SH-SY5Y (cell line): Measurements from ENCODE around the gene MGAT5.

Source experiments
- GATA2 ChIP-seq: IDR thresholded peaks from 2 replicates; pipeline ENCODE4 v1.6.1; 2011; ENCODE audit warnings: mild to moderate bottlenecking, low read depth, low read length
- GATA3 ChIP-seq: IDR thresholded peaks from 2 replicates; pipeline ENCODE4 v1.6.1; 2011; ENCODE audit warnings: low read depth, mild to moderate bottlenecking, low read length, moderate library complexity

DNA sequence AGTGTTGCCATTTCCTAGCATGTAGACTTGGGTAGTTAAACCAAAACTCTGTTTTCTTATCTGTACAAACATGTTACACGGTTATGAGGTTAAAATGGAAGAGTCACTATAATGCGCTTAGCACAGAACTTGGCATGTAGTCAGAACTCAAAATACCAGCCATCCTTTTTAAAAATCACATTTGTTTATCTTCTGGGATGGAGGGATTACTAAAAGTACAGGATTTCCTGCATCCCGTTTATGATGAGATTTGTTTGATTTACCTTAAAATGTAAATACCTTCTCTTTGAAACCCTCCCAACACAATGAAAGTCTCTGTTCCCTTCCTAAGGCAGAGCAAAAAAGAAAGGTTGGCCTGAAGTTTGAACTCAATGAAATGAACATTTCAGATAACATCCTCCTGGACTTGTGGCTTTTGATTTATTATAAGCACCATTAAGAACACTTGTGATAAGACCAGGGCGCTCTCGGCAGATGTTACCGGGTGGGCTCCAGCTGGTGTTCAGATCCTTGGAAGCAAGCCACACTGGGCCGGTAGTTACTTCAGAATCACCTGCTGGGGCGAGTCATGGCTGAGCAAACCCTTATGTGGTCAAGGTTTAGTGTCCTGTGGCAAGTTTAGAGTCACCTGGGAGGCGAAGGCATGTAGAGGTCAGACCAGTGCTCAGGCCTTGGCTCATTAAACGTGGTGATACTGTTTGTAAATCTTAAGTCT lies 105.7 kb downstream of the MGAT5 start:
- TF ChIP-seq GATA3, result no peak
- peak; percentile 70 for TF ChIP-seq GATA2
